ENCODE measurements around the gene IL22RA1.

Gene IL22RA1

DNA sequence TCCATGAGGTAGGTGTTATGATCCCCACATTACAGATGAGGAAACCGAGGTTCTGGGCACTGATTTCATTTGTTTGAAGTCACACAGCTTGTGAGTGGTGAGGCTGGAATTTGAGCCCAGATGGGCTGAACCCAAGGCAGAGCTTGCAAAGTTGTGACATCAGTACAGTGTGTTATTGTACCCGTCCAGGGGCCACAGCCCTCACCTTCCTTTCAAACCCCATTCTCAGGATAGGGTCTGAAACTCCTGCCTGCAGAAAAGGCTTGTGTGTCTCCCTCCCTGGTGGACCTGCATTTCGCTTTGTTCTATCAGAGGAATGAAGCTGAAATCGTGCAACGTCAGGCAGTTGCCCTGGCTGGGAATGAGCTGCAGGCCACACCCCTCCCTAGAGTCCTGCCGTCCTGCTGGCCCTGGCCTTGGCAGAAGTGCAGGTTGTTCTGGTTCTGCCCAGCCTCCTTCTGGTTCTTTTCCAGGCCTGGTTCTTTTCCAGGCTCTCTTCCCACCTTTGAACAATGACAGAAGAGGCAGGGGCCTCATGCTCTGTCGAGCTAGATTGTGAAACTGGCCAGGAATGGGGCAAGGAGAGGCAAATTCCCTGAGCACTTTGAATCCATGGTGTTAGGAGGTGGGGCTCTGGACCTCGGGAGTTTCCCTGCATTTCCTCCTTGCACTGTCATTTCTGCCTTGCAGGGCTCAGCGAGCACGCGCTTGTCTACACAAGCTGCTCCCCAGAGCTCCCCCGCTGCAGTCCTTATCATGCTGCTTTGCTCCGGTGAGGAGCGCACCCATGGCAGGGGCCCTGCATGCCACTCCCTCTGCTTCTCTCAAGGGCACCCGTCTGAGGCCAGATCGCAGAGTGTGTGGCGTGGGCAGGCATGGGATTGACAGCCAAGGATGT, 22.8 kb downstream of the IL22RA1 start:
- H3K9ac ChIP-seq (ENCODE audit: low read length): no peak overlapping the region
- H3K4me3 ChIP-seq (ENCODE audit: low read depth in 1 of 2, low read length in 2 of 2): no peak overlapping the region
- no peaks in the 10 kb centered on the region for H3K36me3 ChIP-seq (ENCODE audit: insufficient read depth, low read length)
- peaks cover 0 to 7% of the 10 kb centered on the region in 2 donors for H3K27me3 ChIP-seq (ENCODE audit: control insufficient read depth in 1 of 2, insufficient read depth in 2 of 2, low read length in 2 of 2)
- H3K27ac ChIP-seq (ENCODE audit: low read depth, low read length): peak overlapping the region; percentile 9
- peaks cover 11% of the 10 kb centered on the region for H3K4me1 ChIP-seq (ENCODE audit: insufficient read depth, low read length)
- no peaks in the 10 kb centered on the region for H3K9me3 ChIP-seq (ENCODE audit: low read length)

DNA sequence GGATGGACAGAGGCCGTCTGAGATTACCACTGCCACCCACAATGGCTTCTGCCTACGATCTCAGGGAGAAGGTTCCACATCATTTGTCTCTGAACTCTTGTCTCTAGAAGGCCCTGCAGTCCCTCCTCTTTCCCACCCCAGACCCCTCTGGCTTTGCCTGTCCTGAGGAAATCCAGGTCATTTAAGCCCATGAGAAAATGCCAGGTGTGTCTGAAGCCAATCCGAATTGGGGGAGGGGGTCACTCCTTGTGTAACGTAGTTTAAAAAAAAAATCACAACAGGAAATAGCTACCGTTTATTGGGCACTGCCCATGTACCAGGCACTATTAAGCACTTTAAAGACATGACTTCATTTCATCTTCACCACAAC, 23.5 kb downstream of the IL22RA1 start:
- H3K9ac ChIP-seq (ENCODE audit: low read length): no peak overlapping the region
- peaks cover 11% of the 10 kb centered on the region for H3K4me1 ChIP-seq (ENCODE audit: insufficient read depth, low read length)
- H3K36me3 ChIP-seq (ENCODE audit: insufficient read depth, low read length): no peaks in the 10 kb centered on the region
- H3K9me3 ChIP-seq (ENCODE audit: low read length): no peaks in the 10 kb centered on the region
- peaks cover 0 to 7% of the 10 kb centered on the region in 2 donors for H3K27me3 ChIP-seq (ENCODE audit: control insufficient read depth in 1 of 2, insufficient read depth in 2 of 2, low read length in 2 of 2)
- no peak overlapping the region for H3K27ac ChIP-seq (ENCODE audit: low read depth, low read length)
- H3K4me3 ChIP-seq (ENCODE audit: low read depth in 1 of 2, low read length in 2 of 2): no peak overlapping the region

DNA sequence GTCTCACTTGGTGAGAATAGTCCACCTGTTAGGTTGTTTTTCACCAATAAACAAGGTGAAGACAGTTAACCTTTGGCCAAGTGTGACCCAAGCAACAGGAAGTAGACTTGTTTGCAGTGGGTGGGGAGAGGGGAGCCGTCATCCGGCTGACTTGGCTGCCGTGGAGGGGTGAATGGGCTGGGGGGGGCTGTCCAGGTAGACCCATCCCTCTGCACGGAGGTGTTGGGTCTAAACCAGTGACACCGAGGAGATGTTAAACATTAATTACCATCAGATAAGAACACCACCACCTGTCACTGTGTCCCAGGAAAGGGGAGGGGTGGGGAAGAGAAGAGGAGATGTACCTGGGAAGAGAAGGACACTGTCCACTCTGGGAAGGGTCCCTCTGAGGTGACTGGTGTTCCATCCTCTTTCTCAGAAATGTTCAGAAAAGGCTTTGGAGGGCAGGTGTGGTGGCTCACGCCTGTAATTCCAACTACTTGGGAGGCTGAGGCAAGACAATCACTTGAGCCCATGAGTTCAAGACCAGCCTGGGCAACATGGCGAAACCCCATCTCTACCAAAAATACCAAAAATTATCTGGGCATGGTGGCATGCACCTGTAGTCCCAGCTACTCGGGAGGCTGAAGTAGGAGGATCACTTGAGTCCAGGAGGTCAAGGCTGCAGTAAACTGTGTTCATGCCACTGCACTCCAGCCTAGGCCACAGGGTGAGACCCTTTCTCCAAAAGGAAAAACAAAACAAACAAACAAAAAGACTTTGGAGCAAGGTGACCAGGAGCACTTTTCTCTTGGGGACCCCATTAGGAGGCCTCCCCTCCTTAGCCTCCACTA, 24.3 kb downstream of the IL22RA1 start:
- no peaks in the 10 kb centered on the region for H3K36me3 ChIP-seq (ENCODE audit: insufficient read depth, low read length)
- peaks cover 0 to 7% of the 10 kb centered on the region in 2 donors for H3K27me3 ChIP-seq (ENCODE audit: control insufficient read depth in 1 of 2, insufficient read depth in 2 of 2, low read length in 2 of 2)
- no peak overlapping the region for H3K4me3 ChIP-seq (ENCODE audit: low read depth in 1 of 2, low read length in 2 of 2)
- no peak overlapping the region for H3K27ac ChIP-seq (ENCODE audit: low read depth, low read length)
- H3K9ac ChIP-seq (ENCODE audit: low read length): no peak overlapping the region
- H3K9me3 ChIP-seq (ENCODE audit: low read length): no peaks in the 10 kb centered on the region
- peaks cover 11% of the 10 kb centered on the region for H3K4me1 ChIP-seq (ENCODE audit: insufficient read depth, low read length)

DNA sequence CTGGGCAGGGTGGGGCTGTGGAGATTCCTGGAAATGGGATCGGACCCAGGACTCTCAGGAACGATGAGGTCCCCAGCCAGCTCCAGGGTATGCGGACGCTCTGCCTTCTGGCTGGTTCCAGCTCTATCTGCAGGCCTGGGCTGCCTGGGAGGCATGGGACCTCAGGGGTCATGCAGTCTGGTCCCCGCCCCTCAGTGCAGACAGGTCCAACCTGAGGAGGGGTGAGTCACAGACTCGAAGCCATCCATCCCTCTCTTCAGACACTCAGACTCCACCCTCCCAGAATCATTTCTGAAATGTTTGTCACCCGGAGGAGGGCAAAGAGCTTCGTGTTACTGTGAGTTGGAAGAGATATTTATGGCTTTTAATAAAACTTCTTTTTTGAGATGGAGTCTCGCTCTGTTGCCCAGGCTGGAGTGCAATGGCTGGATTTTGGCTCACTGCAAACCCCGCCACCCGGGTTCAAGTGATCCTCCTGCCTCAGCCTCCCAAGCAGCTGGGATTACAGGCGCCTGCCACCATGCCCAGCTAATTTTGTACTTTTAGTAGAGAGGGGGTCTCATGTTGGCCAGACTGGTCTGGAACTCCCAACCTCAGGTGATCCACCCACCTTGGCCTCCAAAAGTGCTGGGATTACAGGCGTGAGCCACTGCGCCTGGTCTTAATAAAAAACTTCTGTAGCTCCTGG, 25.1 kb downstream of the IL22RA1 start:
- Histone ChIP-seq H3K27me3 (ENCODE audit: control insufficient read depth in 1 of 2, insufficient read depth in 2 of 2, low read length in 2 of 2) (peaks cover 0 to 7% of the 10 kb centered on the region in 2 donors), H3K36me3 (ENCODE audit: insufficient read depth, low read length) (no peaks in the 10 kb centered on the region), H3K27ac (ENCODE audit: low read depth, low read length) (no peak overlapping the region), H3K4me3 (ENCODE audit: low read depth in 1 of 2, low read length in 2 of 2) (no peak overlapping the region), H3K4me1 (ENCODE audit: insufficient read depth, low read length) (peaks cover 11% of the 10 kb centered on the region), H3K9ac (ENCODE audit: low read length) (no peak overlapping the region), H3K9me3 (ENCODE audit: low read length) (no peaks in the 10 kb centered on the region)

DNA sequence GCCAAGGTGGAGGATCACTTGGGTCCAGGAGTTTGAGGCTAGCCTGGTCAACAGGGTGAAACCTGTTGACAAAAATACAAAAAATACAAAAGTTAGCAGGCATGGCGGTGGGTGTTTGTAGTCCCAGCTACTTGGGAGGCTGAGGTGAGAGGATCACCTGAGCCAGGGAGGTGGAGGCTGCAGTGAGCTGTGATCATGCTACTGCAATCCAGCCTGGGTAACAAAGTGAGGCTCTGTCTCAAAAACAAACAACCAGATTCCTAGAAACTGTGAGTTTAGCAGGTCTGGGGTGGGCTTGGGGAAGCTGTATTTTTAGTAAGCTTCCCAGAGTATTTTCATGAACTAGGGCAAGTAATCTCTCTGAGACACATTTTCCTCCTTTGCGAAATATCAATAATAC, 25.8 kb downstream of the IL22RA1 start:
- Histone ChIP-seq H3K9ac (ENCODE audit: low read length) (no peak overlapping the region), H3K27ac (ENCODE audit: low read depth, low read length) (no peak overlapping the region), H3K4me3 (ENCODE audit: low read depth in 1 of 2, low read length in 2 of 2) (no peak overlapping the region), H3K9me3 (ENCODE audit: low read length) (no peaks in the 10 kb centered on the region), H3K27me3 (ENCODE audit: control insufficient read depth in 1 of 2, insufficient read depth in 2 of 2, low read length in 2 of 2) (peaks cover 0 to 7% of the 10 kb centered on the region in 2 donors), H3K36me3 (ENCODE audit: insufficient read depth, low read length) (no peaks in the 10 kb centered on the region), H3K4me1 (ENCODE audit: insufficient read depth, low read length) (peaks cover 11% of the 10 kb centered on the region)

DNA sequence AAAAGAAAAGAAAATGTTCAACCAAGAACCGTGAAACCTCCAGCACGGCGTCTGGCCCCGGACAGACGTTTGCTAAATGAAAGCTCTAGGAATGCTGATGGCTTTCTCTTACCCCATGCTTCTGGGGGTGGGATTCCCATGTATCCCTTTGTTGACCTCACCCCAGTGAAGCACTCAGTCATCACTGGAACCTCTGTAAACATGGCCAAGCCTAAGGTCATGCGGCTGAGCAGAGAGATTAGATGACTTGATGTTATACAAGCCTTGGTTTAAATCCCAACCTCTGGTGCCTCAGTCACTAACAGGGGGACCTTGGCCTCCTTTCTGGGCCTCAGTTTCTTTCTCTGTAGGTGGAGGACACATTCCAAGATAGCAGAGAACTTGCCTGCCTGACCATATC, 28.2 kb downstream of the IL22RA1 start:
- Histone ChIP-seq H3K4me1 (ENCODE audit: insufficient read depth, low read length) (peaks cover 6% of the 10 kb centered on the region), H3K9ac (ENCODE audit: low read length) (no peak overlapping the region), H3K4me3 (ENCODE audit: low read depth in 1 of 2, low read length in 2 of 2) (no peak overlapping the region), H3K9me3 (ENCODE audit: low read length) (no peaks in the 10 kb centered on the region), H3K36me3 (ENCODE audit: insufficient read depth, low read length) (no peaks in the 10 kb centered on the region), H3K27ac (ENCODE audit: low read depth, low read length) (no peak overlapping the region), H3K27me3 (ENCODE audit: control insufficient read depth in 1 of 2, insufficient read depth in 2 of 2, low read length in 2 of 2) (peaks cover 0 to 7% of the 10 kb centered on the region in 2 donors)

DNA sequence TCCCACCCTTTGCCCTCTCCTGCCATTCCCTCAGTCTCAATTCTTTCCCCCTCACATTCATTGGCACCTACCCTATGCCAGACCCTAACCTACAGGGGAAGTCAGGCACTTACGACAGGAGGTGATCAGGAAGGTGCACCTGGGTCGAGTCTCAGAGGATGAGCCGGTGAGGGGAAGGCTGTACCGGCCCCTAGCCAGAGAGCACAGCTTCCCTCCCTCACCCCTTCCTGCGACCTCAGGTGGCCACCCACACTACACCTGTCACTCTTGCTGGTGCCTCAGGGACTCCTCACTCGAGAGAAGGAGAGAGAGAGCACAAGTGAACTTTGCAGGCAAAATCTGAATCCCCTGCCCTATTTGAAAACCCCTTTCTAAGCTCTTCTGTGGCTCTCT, 29.3 kb downstream of the IL22RA1 start:
- H3K9ac ChIP-seq (ENCODE audit: low read length): no peak overlapping the region
- H3K27ac ChIP-seq (ENCODE audit: low read depth, low read length): no peak overlapping the region
- peaks cover 0 to 7% of the 10 kb centered on the region in 2 donors for H3K27me3 ChIP-seq (ENCODE audit: control insufficient read depth in 1 of 2, insufficient read depth in 2 of 2, low read length in 2 of 2)
- peaks cover 4% of the 10 kb centered on the region for H3K4me1 ChIP-seq (ENCODE audit: insufficient read depth, low read length)
- H3K4me3 ChIP-seq (ENCODE audit: low read depth in 1 of 2, low read length in 2 of 2): no peak overlapping the region
- no peaks in the 10 kb centered on the region for H3K36me3 ChIP-seq (ENCODE audit: insufficient read depth, low read length)
- no peaks in the 10 kb centered on the region for H3K9me3 ChIP-seq (ENCODE audit: low read length)

DNA sequence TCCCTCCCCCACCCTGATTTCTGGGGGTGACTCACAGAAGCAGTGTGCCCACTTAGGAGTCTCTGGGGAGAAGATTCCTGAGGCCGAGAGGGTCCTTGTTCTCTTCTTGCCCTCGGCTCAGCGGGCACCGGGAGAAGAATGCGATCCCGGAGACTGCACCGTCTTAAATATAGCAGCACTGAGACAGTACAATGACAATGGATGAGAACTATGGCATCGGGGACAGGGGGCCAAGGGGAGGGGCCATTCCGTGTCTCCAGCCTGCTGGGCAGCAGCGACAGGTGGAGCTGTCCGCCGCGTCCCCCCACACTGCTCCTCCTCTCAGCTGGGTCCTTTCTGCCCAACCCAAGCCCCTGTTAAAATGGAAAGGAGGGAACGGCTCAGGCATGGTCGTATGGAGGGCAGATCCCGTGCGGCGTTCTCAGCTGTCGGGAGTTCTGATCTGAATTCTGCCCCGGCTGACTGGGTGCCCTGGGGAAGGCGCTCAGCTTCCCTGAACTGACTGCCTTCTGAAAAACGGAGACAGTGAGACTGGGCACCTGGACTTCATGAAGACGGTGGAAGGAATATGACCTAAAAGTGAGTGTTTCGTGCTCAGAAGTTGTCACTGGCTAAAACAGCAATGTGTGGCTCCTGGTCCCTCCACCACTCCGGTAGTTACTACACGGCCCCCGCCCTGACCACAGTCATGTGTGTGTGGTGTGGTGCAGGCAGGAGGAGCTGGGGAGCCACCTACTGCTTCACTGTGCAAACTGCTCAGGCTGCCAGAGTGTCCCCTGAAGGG, 30.8 kb downstream of the IL22RA1 start, which contains the start of gene MYOM3:
Gene MYOM3, minus strand, starts transcription at position 140 of the 784 bp plus-strand sequence. CDS start 3,499 bp downstream, outside the sequence.
- Histone ChIP-seq H3K27me3 (ENCODE audit: control insufficient read depth in 1 of 2, insufficient read depth in 2 of 2, low read length in 2 of 2) (peaks cover 0 to 7% of the 10 kb centered on the region in 2 donors), H3K4me3 (ENCODE audit: low read depth in 1 of 2, low read length in 2 of 2) (peak within 1 kb of the TSS; percentile 8 to 68), H3K36me3 (ENCODE audit: insufficient read depth, low read length) (no peaks in the 10 kb centered on the region), H3K27ac (ENCODE audit: low read depth, low read length) (no peak within 1 kb of the TSS), H3K4me1 (ENCODE audit: insufficient read depth, low read length) (peaks cover 4% of the 10 kb centered on the region), H3K9me3 (ENCODE audit: low read length) (no peaks in the 10 kb centered on the region), H3K9ac (ENCODE audit: low read length) (no peak within 1 kb of the TSS)

DNA sequence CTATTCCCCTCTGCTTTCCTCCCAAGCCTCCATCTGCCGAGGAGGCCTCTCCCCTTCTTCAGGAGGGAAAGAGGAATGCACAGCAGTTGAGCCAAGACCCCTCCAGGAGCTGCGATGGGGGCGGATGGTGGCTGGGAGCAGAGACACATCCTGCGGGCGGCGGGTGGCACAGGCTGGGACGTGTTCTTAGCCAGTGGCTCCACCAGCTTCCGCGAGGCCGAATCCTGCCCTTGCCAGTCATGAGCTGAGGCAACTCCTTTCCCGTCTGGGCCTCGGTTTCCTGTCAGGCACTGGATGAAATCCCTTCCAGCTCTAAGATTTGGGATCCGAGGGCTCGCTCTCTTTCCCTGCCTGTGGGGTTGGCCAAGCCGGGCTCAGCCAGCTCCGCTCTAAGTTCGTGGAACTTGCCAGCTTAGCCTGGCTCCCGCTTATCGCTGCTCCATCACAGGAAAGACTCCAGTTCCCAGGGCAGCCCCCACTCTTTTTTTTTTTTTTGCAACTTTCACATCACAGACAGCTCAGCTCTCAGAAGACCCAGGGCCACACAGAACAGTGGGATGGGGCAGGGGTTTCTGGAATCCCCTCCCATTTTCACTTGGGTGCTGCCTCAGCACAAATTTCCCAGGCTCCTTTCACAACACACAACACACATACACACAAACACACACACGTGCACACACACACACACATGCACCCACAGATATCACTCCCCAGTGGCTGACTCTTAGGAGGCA, 31.5 kb downstream of the IL22RA1 start:
- Histone ChIP-seq H3K9me3 (ENCODE audit: low read length) (no peaks in the 10 kb centered on the region), H3K4me3 (ENCODE audit: low read depth in 1 of 2, low read length in 2 of 2) (no peak overlapping the region), H3K4me1 (ENCODE audit: insufficient read depth, low read length) (peaks cover 4% of the 10 kb centered on the region), H3K36me3 (ENCODE audit: insufficient read depth, low read length) (no peaks in the 10 kb centered on the region), H3K27me3 (ENCODE audit: control insufficient read depth in 1 of 2, insufficient read depth in 2 of 2, low read length in 2 of 2) (peaks cover 0 to 3% of the 10 kb centered on the region in 2 donors), H3K9ac (ENCODE audit: low read length) (no peak overlapping the region), H3K27ac (ENCODE audit: low read depth, low read length) (no peak overlapping the region)

DNA sequence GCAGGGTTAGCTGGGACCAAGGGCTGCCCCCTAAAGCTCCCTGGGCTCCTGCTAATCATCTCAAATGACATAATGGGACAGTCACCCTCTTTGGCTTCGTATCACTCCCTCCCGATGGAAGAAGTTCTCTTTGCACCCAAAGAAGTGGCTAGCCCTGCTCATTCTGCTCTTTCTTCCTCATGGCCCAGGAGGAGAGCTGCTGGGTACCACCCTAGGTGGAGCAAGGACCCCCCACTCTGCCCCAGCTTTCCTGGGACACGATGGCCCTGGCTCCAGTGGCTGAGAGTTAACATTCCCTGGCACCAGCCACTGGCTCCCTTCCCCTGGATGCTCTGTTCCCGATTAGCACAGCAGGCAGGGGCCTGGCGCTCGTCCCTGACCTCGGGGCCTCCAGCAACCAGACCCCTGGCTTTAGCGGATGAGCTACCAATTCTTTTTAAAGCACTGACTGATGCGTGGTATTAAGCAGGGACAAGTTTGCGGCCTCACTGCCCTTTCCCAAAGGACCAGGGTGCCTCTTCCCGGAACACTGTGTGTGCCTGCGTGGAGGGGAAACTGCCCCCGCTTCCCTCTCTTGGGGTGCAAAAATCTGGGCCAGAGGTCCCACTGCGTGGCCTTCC, 32.2 kb downstream of the IL22RA1 start:
- H3K4me3 ChIP-seq (ENCODE audit: low read depth in 1 of 2, low read length in 2 of 2): no peak overlapping the region
- no peaks in the 10 kb centered on the region for H3K9me3 ChIP-seq (ENCODE audit: low read length)
- H3K4me1 ChIP-seq (ENCODE audit: insufficient read depth, low read length): peaks cover 4% of the 10 kb centered on the region
- no peaks in the 10 kb centered on the region for H3K27me3 ChIP-seq (ENCODE audit: control insufficient read depth in 1 of 2, insufficient read depth in 2 of 2, low read length in 2 of 2)
- no peak overlapping the region for H3K9ac ChIP-seq (ENCODE audit: low read length)
- H3K27ac ChIP-seq (ENCODE audit: low read depth, low read length): no peak overlapping the region
- H3K36me3 ChIP-seq (ENCODE audit: insufficient read depth, low read length): no peaks in the 10 kb centered on the region

Measured in muscle layer of colon (tissue), 2 donors.